ENCODE measurements around the gene CD247.

Gene CD247

GRCh38 chr1:167524651-167525050, 6.3 kb upstream of the CD247 start:
- Histone ChIP-seq H3K4me2 (ENCODE audit: low read depth, low read length) (no peak overlapping the region), H3K4me3 (ENCODE audit: low read length) (no peak overlapping the region), H4K20me1 (ENCODE audit: insufficient read depth, low read length) (no peaks in the 10 kb centered on the region), H3K36me3 (replicated peaks; ENCODE audit: insufficient read depth, low read length) (no peaks in the 10 kb centered on the region), H3K27ac (ENCODE audit: low read length) (no peak overlapping the region), H3K4me1 (ENCODE audit: low read length) (no peaks in the 10 kb centered on the region), H3K9ac (ENCODE audit: low read length) (no peak overlapping the region), H3K79me2 (ENCODE audit: low read length) (no peaks in the 10 kb centered on the region), H3K9me2 (replicated peaks; ENCODE audit: insufficient read depth, low read length) (no peaks in the 10 kb centered on the region), H3F3A (ENCODE audit: insufficient read depth, low read length) (no peaks in the 10 kb centered on the region), H2AFZ (ENCODE audit: low read length) (no peak overlapping the region), H3K27me3 (replicated peaks; ENCODE audit: insufficient read depth, low read length) (no peaks in the 10 kb centered on the region), H3K9me3 (replicated peaks; ENCODE audit: insufficient read depth, low read length) (no peaks in the 10 kb centered on the region)
- no peak for DNase-seq
- TF ChIP-seq EZH2phosphoT487 (IDR thresholded peaks at IDR 0.05; ENCODE audit: low read length) (no peak), EZH2 (optimal IDR thresholded peaks at IDR 0.05; ENCODE audit: low read depth, low read length) (no peak)
- TF ChIP-seq, protein P1, sequence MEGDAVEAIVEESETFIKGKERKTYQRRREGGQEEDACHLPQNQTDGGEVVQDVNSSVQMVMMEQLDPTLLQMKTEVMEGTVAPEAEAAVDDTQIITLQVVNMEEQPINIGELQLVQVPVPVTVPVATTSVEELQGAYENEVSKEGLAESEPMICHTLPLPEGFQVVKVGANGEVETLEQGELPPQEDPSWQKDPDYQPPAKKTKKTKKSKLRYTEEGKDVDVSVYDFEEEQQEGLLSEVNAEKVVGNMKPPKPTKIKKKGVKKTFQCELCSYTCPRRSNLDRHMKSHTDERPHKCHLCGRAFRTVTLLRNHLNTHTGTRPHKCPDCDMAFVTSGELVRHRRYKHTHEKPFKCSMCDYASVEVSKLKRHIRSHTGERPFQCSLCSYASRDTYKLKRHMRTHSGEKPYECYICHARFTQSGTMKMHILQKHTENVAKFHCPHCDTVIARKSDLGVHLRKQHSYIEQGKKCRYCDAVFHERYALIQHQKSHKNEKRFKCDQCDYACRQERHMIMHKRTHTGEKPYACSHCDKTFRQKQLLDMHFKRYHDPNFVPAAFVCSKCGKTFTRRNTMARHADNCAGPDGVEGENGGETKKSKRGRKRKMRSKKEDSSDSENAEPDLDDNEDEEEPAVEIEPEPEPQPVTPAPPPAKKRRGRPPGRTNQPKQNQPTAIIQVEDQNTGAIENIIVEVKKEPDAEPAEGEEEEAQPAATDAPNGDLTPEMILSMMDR (IDR thresholded peaks at IDR 0.05; ENCODE audit: low read length): no peak

GRCh38 chr1:167522246-167522645, 3.9 kb upstream of the CD247 start:
- 0 out of 2 replicates have a peak, but pooled peaks cover 4% of the 10 kb centered on the region for H3K4me1 ChIP-seq (ENCODE audit: low read length)
- no peak for TF ChIP-seq EZH2 (optimal IDR thresholded peaks at IDR 0.05; ENCODE audit: low read depth, low read length)
- TF ChIP-seq EZH2phosphoT487 (IDR thresholded peaks at IDR 0.05; ENCODE audit: low read length): no peak
- TF ChIP-seq, protein P1 (IDR thresholded peaks at IDR 0.05; ENCODE audit: low read length): no peak
- no peaks in the 10 kb centered on the region for H3K9me3 ChIP-seq (replicated peaks; ENCODE audit: insufficient read depth, low read length)
- H2AFZ ChIP-seq (ENCODE audit: low read length): no peak overlapping the region
- no peaks in the 10 kb centered on the region for H3K79me2 ChIP-seq (ENCODE audit: low read length)
- no peak overlapping the region for H3K4me2 ChIP-seq (ENCODE audit: low read depth, low read length)
- H4K20me1 ChIP-seq (ENCODE audit: insufficient read depth, low read length): no peaks in the 10 kb centered on the region
- DNase-seq: no peak
- H3F3A ChIP-seq (ENCODE audit: insufficient read depth, low read length): no peaks in the 10 kb centered on the region
- H3K27ac ChIP-seq (ENCODE audit: low read length): no peak overlapping the region
- H3K9me2 ChIP-seq (replicated peaks; ENCODE audit: insufficient read depth, low read length): no peaks in the 10 kb centered on the region
- no peak overlapping the region for H3K9ac ChIP-seq (ENCODE audit: low read length)
- no peak overlapping the region for H3K4me3 ChIP-seq (ENCODE audit: low read length)
- no peaks in the 10 kb centered on the region for H3K36me3 ChIP-seq (replicated peaks; ENCODE audit: insufficient read depth, low read length)
- H3K27me3 ChIP-seq (replicated peaks; ENCODE audit: insufficient read depth, low read length): no peaks in the 10 kb centered on the region

DNA sequence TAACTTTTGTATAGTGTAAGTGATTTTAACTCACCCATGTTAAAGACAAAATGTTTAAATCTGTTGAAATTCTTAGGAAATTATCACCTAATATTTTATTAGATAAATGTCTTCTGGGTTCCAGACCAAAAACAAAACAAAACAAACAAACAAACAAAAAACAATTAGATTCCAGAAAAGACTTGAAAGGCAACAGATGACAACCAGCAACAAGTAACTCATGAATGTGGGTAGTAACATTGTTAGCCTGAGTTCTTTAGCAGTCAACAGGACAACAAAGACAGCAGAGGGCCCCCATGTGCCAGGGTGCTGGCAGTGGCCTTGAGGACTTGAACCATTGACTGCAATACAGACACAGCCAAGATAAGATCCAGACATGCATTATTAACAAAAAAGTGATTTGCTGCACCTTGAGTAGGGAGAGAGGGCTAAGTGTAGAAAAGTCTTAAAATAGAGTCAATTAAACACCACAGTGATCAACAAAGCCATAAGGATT, 2.4 kb upstream of the CD247 start:
- Histone ChIP-seq H2AFZ (ENCODE audit: low read length) (no peak overlapping the region), H3K27me3 (replicated peaks; ENCODE audit: insufficient read depth, low read length) (no peaks in the 10 kb centered on the region)

More for the DNA sequence above, 2.4 kb upstream of the CD247 start:
- Histone ChIP-seq H3K9me3 (replicated peaks; ENCODE audit: insufficient read depth, low read length) (no peaks in the 10 kb centered on the region), H3K4me3 (ENCODE audit: low read length) (no peak overlapping the region), H4K20me1 (ENCODE audit: insufficient read depth, low read length) (no peaks in the 10 kb centered on the region), H3K9me2 (replicated peaks; ENCODE audit: insufficient read depth, low read length) (no peaks in the 10 kb centered on the region), H3F3A (ENCODE audit: insufficient read depth, low read length) (no peaks in the 10 kb centered on the region), H3K4me1 (ENCODE audit: low read length) (0 out of 2 replicates have a peak, but pooled peaks cover 4% of the 10 kb centered on the region), H3K79me2 (ENCODE audit: low read length) (no peaks in the 10 kb centered on the region), H3K36me3 (replicated peaks; ENCODE audit: insufficient read depth, low read length) (no peaks in the 10 kb centered on the region), H3K4me2 (ENCODE audit: low read depth, low read length) (no peak overlapping the region), H3K9ac (ENCODE audit: low read length) (no peak overlapping the region), H3K27ac (ENCODE audit: low read length) (no peak overlapping the region)
- TF ChIP-seq EZH2phosphoT487 (IDR thresholded peaks at IDR 0.05; ENCODE audit: low read length): no peak
- TF ChIP-seq, protein P1 (IDR thresholded peaks at IDR 0.05; ENCODE audit: low read length): peak; percentile 25; the same call in 1 of the 2 replicates
- no peak for DNase-seq
